Right forelimb (tissue), 1 donor: ENCODE data around the gene CHI3L1.

Source experiments
- DNase-seq: peaks from one replicate; pipeline ENCODE4 v3.0.0-alpha.2; 2018

CHI3L1 gene

GRCh38 chr1:203167026-203167912 lies 19.2 kb downstream of the CHI3L1 start:
- no peak for DNase-seq

GRCh38 chr1:203166192-203166940 lies 20.1 kb downstream of the CHI3L1 start:
- no peak for DNase-seq

GRCh38 chr1:203165800-203166161 lies 20.7 kb downstream of the CHI3L1 start:
- no peak for DNase-seq

- DNase-seq, result no peak
Measured at GRCh38 chr1:203165101-203165799, 21.3 kb downstream of the CHI3L1 start.

- DNase-seq, result no peak
Measured at GRCh38 chr1:203163891-203164635, 22.4 kb downstream of the CHI3L1 start.

GRCh38 chr1:203162403-203162802 lies 24.1 kb downstream of the CHI3L1 start:
- no peak for DNase-seq

GRCh38 chr1:203161703-203162102 lies 24.8 kb downstream of the CHI3L1 start:
- DNase-seq, result no peak

GRCh38 chr1:203161175-203161574 lies 25.3 kb downstream of the CHI3L1 start:
- no peak for DNase-seq

- DNase-seq, result no peak
Measured at GRCh38 chr1:203159844-203160243, 26.7 kb downstream of the CHI3L1 start.

- no peak for DNase-seq
Measured at GRCh38 chr1:203158960-203159665, 27.4 kb downstream of the CHI3L1 start.

- DNase-seq, result no peak
Measured at GRCh38 chr1:203158423-203158822, 28.1 kb downstream of the CHI3L1 start.

- DNase-seq, result no peak
Measured at GRCh38 chr1:203156280-203156679, 30.2 kb downstream of the CHI3L1 start.

GRCh38 chr1:203153989-203154821 lies 32.3 kb downstream of the CHI3L1 start:
- no peak for DNase-seq

- DNase-seq, result no peak
Measured at GRCh38 chr1:203153051-203153988, 33.2 kb downstream of the CHI3L1 start.

- no peak for DNase-seq
Measured at GRCh38 chr1:203152158-203153034, 34.1 kb downstream of the CHI3L1 start.

- no peak for DNase-seq
Measured at GRCh38 chr1:203151362-203152157, 34.9 kb downstream of the CHI3L1 start.

GRCh38 chr1:203150511-203151297 lies 35.8 kb downstream of the CHI3L1 start:
- DNase-seq, result no peak
